Measurements from ENCODE around the gene TDRD1. TPM values are rescaled to one million over a fixed set of nuclear protein-coding genes. Genes with fewer than 3 reads are reported as not detected.
"Not testable (repeated sequence)": the region's sequence is repeated elsewhere in the genome, so short reads cannot be mapped to it uniquely, and the experiment has no call there.

The TDRD1 gene, protein sequence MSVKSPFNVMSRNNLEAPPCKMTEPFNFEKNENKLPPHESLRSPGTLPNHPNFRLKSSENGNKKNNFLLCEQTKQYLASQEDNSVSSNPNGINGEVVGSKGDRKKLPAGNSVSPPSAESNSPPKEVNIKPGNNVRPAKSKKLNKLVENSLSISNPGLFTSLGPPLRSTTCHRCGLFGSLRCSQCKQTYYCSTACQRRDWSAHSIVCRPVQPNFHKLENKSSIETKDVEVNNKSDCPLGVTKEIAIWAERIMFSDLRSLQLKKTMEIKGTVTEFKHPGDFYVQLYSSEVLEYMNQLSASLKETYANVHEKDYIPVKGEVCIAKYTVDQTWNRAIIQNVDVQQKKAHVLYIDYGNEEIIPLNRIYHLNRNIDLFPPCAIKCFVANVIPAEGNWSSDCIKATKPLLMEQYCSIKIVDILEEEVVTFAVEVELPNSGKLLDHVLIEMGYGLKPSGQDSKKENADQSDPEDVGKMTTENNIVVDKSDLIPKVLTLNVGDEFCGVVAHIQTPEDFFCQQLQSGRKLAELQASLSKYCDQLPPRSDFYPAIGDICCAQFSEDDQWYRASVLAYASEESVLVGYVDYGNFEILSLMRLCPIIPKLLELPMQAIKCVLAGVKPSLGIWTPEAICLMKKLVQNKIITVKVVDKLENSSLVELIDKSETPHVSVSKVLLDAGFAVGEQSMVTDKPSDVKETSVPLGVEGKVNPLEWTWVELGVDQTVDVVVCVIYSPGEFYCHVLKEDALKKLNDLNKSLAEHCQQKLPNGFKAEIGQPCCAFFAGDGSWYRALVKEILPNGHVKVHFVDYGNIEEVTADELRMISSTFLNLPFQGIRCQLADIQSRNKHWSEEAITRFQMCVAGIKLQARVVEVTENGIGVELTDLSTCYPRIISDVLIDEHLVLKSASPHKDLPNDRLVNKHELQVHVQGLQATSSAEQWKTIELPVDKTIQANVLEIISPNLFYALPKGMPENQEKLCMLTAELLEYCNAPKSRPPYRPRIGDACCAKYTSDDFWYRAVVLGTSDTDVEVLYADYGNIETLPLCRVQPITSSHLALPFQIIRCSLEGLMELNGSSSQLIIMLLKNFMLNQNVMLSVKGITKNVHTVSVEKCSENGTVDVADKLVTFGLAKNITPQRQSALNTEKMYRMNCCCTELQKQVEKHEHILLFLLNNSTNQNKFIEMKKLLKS
- total RNA-seq = not detected in 3 replicates

DNA sequence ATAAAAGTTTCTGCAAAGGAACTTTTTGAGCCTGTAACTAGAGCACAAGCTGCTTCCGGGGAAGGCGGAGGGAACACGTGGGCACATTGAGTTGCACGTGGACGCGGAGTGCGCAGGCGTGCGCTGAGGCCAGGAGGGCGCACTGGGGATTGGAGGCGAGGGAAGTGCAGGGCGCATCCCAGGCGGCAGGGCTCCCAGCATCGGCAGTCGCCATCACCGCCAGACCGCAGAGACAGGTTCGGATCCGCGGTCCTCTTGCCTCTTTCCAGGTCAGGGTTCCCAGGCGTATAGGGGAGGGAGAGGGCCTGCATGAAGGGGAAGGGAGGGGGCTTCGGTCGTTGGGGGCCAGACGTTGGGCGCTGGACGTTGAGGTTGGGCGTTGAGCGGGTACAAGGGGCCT lies at the start of gene TDRD1:
TDRD1 (plus strand) TSS at position 206 of the 400 bp plus-strand sequence. CDS start 8,479 bp downstream, outside the sequence.
- no peaks in the 10 kb centered on the region for H3K27me3 Mint-ChIP-seq (ENCODE audit: low read depth)
- DNase-seq (ENCODE audit: low spot score in 2 of 2, unreplicated experiment in 2 of 2) = no peak
- TF ChIP-seq, protein P1, sequence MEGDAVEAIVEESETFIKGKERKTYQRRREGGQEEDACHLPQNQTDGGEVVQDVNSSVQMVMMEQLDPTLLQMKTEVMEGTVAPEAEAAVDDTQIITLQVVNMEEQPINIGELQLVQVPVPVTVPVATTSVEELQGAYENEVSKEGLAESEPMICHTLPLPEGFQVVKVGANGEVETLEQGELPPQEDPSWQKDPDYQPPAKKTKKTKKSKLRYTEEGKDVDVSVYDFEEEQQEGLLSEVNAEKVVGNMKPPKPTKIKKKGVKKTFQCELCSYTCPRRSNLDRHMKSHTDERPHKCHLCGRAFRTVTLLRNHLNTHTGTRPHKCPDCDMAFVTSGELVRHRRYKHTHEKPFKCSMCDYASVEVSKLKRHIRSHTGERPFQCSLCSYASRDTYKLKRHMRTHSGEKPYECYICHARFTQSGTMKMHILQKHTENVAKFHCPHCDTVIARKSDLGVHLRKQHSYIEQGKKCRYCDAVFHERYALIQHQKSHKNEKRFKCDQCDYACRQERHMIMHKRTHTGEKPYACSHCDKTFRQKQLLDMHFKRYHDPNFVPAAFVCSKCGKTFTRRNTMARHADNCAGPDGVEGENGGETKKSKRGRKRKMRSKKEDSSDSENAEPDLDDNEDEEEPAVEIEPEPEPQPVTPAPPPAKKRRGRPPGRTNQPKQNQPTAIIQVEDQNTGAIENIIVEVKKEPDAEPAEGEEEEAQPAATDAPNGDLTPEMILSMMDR (IDR thresholded peaks at IDR 0.05; ENCODE audit: unreplicated experiment) = no peak
- no peaks in the 10 kb centered on the region for H3K36me3 Mint-ChIP-seq
- no peak within 1 kb of the TSS for H3K4me3 Mint-ChIP-seq
- peaks cover 10% of the 10 kb centered on the region for H3K4me1 Mint-ChIP-seq
- H3K9me3 Mint-ChIP-seq = no peaks in the 10 kb centered on the region
- no peak within 1 kb of the TSS for H3K27ac Mint-ChIP-seq

DNA sequence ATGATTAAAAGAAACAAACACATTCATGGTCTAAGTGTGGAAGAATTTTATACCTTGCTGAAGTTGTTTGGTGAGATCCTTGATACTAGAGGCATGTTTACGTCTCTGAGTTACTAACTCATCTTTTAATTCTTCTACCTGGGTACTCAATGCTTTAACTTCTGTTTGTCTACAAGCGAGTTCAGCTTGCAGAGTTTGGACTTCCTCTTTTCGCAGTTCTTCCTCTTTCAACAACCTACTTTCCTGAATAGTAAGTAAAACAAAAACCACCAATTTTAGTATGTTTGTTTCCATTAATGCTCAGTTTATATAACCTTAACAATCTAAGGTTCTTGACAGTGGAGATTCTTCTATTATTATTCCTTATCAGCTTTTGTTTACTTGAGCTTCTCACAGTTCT lies 48.1 kb upstream of the TDRD1 start:
- Mint-ChIP-seq H3K4me1 (no peaks in the 10 kb centered on the region), H3K27me3 (ENCODE audit: low read depth) (no peaks in the 10 kb centered on the region), H3K27ac (no peak overlapping the region), H3K9me3 (peaks cover 3% of the 10 kb centered on the region), H3K36me3 (peaks cover 66% of the 10 kb centered on the region), H3K4me3 (no peak overlapping the region)
- TF ChIP-seq, protein P1 (IDR thresholded peaks at IDR 0.05; ENCODE audit: unreplicated experiment) = no peak
- DNase-seq (ENCODE audit: low spot score in 2 of 2, unreplicated experiment in 2 of 2) = no peak

DNA sequence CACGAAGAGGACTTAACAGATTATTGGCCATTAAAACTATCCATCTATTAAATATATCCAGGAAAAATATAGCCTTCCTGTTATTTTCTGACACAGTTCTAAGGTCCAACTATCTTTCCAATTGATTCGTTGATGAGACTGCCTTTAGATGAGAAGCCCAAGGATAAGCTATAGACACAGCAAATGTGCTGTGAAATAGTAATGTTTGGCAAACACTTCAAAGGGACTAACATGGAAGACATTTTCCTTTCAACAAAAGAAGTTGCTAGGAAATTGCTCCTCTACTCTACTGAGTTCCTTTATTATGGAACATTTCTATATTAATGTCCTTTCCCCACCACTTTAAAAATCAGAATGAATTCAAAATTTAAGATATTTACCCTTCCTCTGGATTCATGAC lies 43.7 kb upstream of the TDRD1 start:
- peaks cover 52% of the 10 kb centered on the region for H3K36me3 Mint-ChIP-seq
- H3K9me3 Mint-ChIP-seq = no peaks in the 10 kb centered on the region

DNA sequence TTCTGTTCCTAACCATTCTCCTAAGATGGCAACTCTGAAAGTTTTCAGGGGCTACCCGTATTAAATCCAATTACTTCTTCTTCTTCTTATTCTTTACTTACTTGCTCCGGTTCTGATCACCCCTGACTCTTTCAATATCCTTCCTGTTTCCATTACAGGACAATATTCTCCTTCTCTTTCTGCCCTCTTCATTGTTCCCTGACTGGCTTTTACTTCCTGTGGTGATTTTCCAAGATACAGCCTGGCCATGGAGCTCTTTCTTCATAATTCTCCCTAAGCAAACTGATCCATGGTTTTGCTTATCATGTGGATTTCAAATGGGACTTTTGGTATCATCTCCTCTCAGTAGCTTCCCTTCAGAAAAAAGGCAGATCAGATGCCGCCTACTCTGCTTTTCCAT lies 40.6 kb upstream of the TDRD1 start:
- H3K36me3 Mint-ChIP-seq = peaks cover 51% of the 10 kb centered on the region
- no peak for DNase-seq (ENCODE audit: low spot score in 2 of 2, unreplicated experiment in 2 of 2)
- no peaks in the 10 kb centered on the region for H3K9me3 Mint-ChIP-seq
- H3K4me1 Mint-ChIP-seq = no peaks in the 10 kb centered on the region
- TF ChIP-seq, protein P1 (IDR thresholded peaks at IDR 0.05; ENCODE audit: unreplicated experiment) = no peak
- no peaks in the 10 kb centered on the region for H3K27me3 Mint-ChIP-seq (ENCODE audit: low read depth)
- no peak overlapping the region for H3K4me3 Mint-ChIP-seq
- H3K27ac Mint-ChIP-seq = no peak overlapping the region

More for the DNA sequence above, 43.7 kb upstream of the TDRD1 start:
- Mint-ChIP-seq H3K4me1 (no peaks in the 10 kb centered on the region), H3K27me3 (ENCODE audit: low read depth) (no peaks in the 10 kb centered on the region), H3K4me3 (no peak overlapping the region), H3K27ac (no peak overlapping the region)
- TF ChIP-seq, protein P1 (IDR thresholded peaks at IDR 0.05; ENCODE audit: unreplicated experiment) = no peak
- DNase-seq (ENCODE audit: low spot score in 2 of 2, unreplicated experiment in 2 of 2) = no peak

DNA sequence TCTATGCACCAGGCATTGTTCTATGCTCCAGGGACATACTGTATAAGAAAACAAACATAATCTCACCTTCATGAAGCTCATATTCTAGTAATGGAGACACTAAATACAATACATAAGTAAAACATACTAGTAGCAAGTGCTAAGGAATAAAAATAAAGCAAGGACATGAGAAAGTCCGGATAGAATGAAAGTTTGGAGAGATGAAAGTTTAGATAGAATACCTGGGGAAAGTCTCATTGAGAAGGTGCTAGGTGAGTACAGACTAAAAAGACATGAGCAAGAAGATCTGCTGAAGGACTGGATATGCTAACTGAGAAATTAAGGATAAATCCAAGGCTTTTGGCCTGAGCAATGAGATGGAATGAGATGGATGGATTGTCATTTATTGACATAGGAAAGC lies 39.1 kb upstream of the TDRD1 start:
- no peak for DNase-seq (ENCODE audit: low spot score in 2 of 2, unreplicated experiment in 2 of 2)
- no peak overlapping the region for H3K4me3 Mint-ChIP-seq
- no peaks in the 10 kb centered on the region for H3K4me1 Mint-ChIP-seq
- H3K27me3 Mint-ChIP-seq (ENCODE audit: low read depth) = no peaks in the 10 kb centered on the region
- H3K9me3 Mint-ChIP-seq = no peaks in the 10 kb centered on the region
- TF ChIP-seq, protein P1 (IDR thresholded peaks at IDR 0.05; ENCODE audit: unreplicated experiment) = no peak
- peaks cover 43% of the 10 kb centered on the region for H3K36me3 Mint-ChIP-seq
- no peak overlapping the region for H3K27ac Mint-ChIP-seq

DNA sequence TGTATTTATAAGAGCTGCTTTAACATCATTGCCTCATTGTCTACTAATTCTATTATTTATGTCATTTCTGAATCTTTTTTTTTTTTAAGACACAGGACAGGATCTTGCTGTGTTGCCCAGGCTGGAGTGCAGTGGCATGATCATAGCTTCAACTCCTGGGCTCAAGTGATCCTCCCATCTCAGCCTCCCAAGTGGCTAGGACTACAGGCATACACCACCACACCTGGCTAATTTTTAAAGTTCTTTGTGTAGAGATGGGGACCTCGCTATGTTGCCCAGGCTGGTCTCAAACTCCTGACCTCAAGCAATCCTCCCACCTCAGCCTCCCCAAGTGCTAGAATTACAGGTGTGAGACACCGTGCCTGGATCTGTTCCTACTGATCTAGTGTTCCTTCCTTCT lies 38.3 kb upstream of the TDRD1 start:
- not testable (repeated sequence) for H3K27ac Mint-ChIP-seq; H3K4me1 Mint-ChIP-seq; H3K9me3 Mint-ChIP-seq; DNase-seq (ENCODE audit: low spot score in 2 of 2, unreplicated experiment in 2 of 2); H3K4me3 Mint-ChIP-seq; H3K27me3 Mint-ChIP-seq (ENCODE audit: low read depth)
- H3K36me3 Mint-ChIP-seq = peaks cover 39% of the 10 kb centered on the region
